Mesendoderm (in vitro differentiated cells): ENCODE data around the gene DNAH8.
"Not testable (repeated sequence)": the region's sequence is repeated elsewhere in the genome, so short reads cannot be mapped to it uniquely, and the experiment has no call there.

Source experiments
- DNase-seq: peaks from one replicate; pipeline ENCODE4 v3.0.0; 2013
- H2AK5ac ChIP-seq: 2 replicates; pipeline ENCODE4 v1.6.1; 2013; ENCODE audit warnings: low read length, inconsistent platforms
- H2BK120ac ChIP-seq: 2 replicates; pipeline ENCODE4 v1.6.1; 2013; ENCODE audit warnings: low read depth, mild to moderate bottlenecking, low read length, moderate library complexity, mixed read lengths
- H2BK15ac ChIP-seq: replicated peaks from 2 replicates; pipeline ENCODE4 v1.6.1; 2013; ENCODE audit warnings: low read depth, mild to moderate bottlenecking, moderate library complexity
- H2BK5ac ChIP-seq: 2 replicates; pipeline ENCODE4 v1.6.1; 2013; ENCODE audit warnings: low read length, inconsistent platforms
- H3K18ac ChIP-seq: 2 replicates; pipeline ENCODE4 v1.6.1; 2013; ENCODE audit warnings: mild to moderate bottlenecking, low read length, mixed read lengths
- H3K23ac ChIP-seq: one replicate; pipeline ENCODE4 v1.6.1; 2013; ENCODE audit warnings: low read length
- H3K27ac ChIP-seq: 2 replicates; pipeline ENCODE4 v1.5.1; 2013; ENCODE audit warnings: low read depth, mild to moderate bottlenecking, inconsistent platforms, low read length, moderate library complexity
- H3K27me3 ChIP-seq: 2 replicates; pipeline ENCODE4 v1.6.1; 2013; ENCODE audit warnings: low read length, control low read depth, mild to moderate bottlenecking, inconsistent platforms; ENCODE audit not compliant: insufficient read depth, poor library complexity
- H3K36me3 ChIP-seq: 2 replicates; pipeline ENCODE4 v1.6.1; 2013; ENCODE audit warnings: low read length, inconsistent platforms; ENCODE audit not compliant: control insufficient read depth, insufficient read depth
- H3K4ac ChIP-seq: one replicate; pipeline ENCODE4 v1.6.1; 2013; ENCODE audit warnings: low read depth, mild to moderate bottlenecking, low read length, moderate library complexity
- H3K4me1 ChIP-seq: 2 replicates; pipeline ENCODE4 v1.6.1; 2013; ENCODE audit warnings: low read depth, low read length, inconsistent platforms; ENCODE audit not compliant: control insufficient read depth
- H3K4me2 ChIP-seq: 2 replicates; pipeline ENCODE4 v1.6.1; 2013; ENCODE audit warnings: low read length
- H3K4me3 ChIP-seq: 2 replicates; pipeline ENCODE4 v1.5.1; 2013; ENCODE audit warnings: mild to moderate bottlenecking, low read length
- H3K56ac ChIP-seq: one replicate; pipeline ENCODE4 v1.6.1; 2013; ENCODE audit warnings: low read length
- H3K79me1 ChIP-seq: 2 replicates; pipeline ENCODE4 v1.6.1; 2013; ENCODE audit warnings: low read length, inconsistent platforms
- H3K79me2 ChIP-seq: 2 replicates; pipeline ENCODE4 v1.6.1; 2013; ENCODE audit warnings: mild to moderate bottlenecking, low read length; ENCODE audit not compliant: control insufficient read depth, insufficient read depth
- H3K9ac ChIP-seq: 2 replicates; pipeline ENCODE4 v1.6.1; 2013; ENCODE audit warnings: low read length, inconsistent platforms
- H4K5ac ChIP-seq: one replicate; pipeline ENCODE4 v1.6.1; 2013; ENCODE audit warnings: low read length
- H4K8ac ChIP-seq: one replicate; pipeline ENCODE4 v1.6.1; 2013; ENCODE audit warnings: low read depth, mild to moderate bottlenecking, control low read depth, low read length, moderate library complexity
- WGBS: extraction: QIAGEN DNeasy Blood & Tissue Kit; methylation state at CpG from one replicate; pipeline ENCODE4 v1.1.7; 2013; ENCODE audit warnings: low lambda C conversion rate, missing lambda C conversion rate; ENCODE audit not compliant: insufficient coverage; ENCODE audit errors: extremely low coverage; 5-methylcytosine and 5-hydroxymethylcytosine counted together

Gene DNAH8

GRCh38 chr6:38921540-38921939 lies 206.4 kb downstream of the DNAH8 start:
- H3K36me3 ChIP-seq, H3K4me2 ChIP-seq, H4K8ac ChIP-seq, H2BK15ac ChIP-seq, H3K79me2 ChIP-seq, H3K23ac ChIP-seq, H2AK5ac ChIP-seq, H3K4me3 ChIP-seq, H4K5ac ChIP-seq, H3K79me1 ChIP-seq, H3K4me1 ChIP-seq, H3K27me3 ChIP-seq: not testable (repeated sequence)
- H3K9ac ChIP-seq = peak overlapping the region; percentile 6
- peak overlapping the region; percentile 47 for H2BK5ac ChIP-seq
- DNase-seq = peak; percentile 66
- peak overlapping the region; percentile 99 for H3K4ac ChIP-seq
- peak overlapping the region; percentile 73 for H3K56ac ChIP-seq
- no CpG with 5 or more reads among the region's 8 CpGs for WGBS
- peak overlapping the region; percentile 78 for H3K27ac ChIP-seq
- H2BK120ac ChIP-seq = peak overlapping the region; percentile 94
- H3K18ac ChIP-seq = peak overlapping the region; percentile 13

GRCh38 chr6:38924791-38925509 lies 209.8 kb downstream of the DNAH8 start:
- Histone ChIP-seq H3K4ac (no peak overlapping the region), H3K4me1 (peaks cover 3% of the 10 kb centered on the region), H3K23ac (no peak overlapping the region), H4K8ac (no peak overlapping the region), H3K18ac (no peak overlapping the region), H2AK5ac (no peak overlapping the region), H2BK15ac (no peak overlapping the region), H3K79me2 (no peaks in the 10 kb centered on the region), H3K9ac (no peak overlapping the region), H3K4me3 (no peak overlapping the region), H3K36me3 (no peaks in the 10 kb centered on the region), H2BK5ac (no peak overlapping the region), H2BK120ac (peak overlapping the region; percentile 97), H3K56ac (no peak overlapping the region), H4K5ac (no peak overlapping the region), H3K27ac (no peak overlapping the region), H3K27me3 (no peaks in the 10 kb centered on the region), H3K79me1 (no peaks in the 10 kb centered on the region), H3K4me2 (no peak overlapping the region)
- WGBS = no CpG with 5 or more reads among the region's 7 CpGs
- DNase-seq = no peak

- no peak overlapping the region for H4K5ac ChIP-seq
- no peak overlapping the region for H2BK5ac ChIP-seq
Observed at GRCh38 chr6:38929560-38929959, 214.4 kb downstream of the DNAH8 start.

GRCh38 chr6:38933426-38933825 lies 218.3 kb downstream of the DNAH8 start:
- Histone ChIP-seq H3K79me1 (no peaks in the 10 kb centered on the region), H2BK15ac (no peak overlapping the region), H3K18ac (no peak overlapping the region), H3K4me2 (no peak overlapping the region), H3K36me3 (no peaks in the 10 kb centered on the region), H3K4ac (no peak overlapping the region), H3K27ac (no peak overlapping the region), H3K27me3 (no peaks in the 10 kb centered on the region), H2AK5ac (no peak overlapping the region), H4K5ac (no peak overlapping the region), H3K4me3 (no peak overlapping the region), H3K79me2 (no peaks in the 10 kb centered on the region), H3K9ac (no peak overlapping the region), H2BK120ac (no peak overlapping the region), H2BK5ac (no peak overlapping the region), H3K56ac (no peak overlapping the region), H3K4me1 (no peaks in the 10 kb centered on the region), H3K23ac (no peak overlapping the region), H4K8ac (no peak overlapping the region)
- DNase-seq = no peak
- WGBS = no CpG with 5 or more reads among the region's 3 CpGs

More at GRCh38 chr6:38929560-38929959, 214.4 kb downstream of the DNAH8 start:
- Histone ChIP-seq H3K79me1 (no peaks in the 10 kb centered on the region), H3K27ac (no peak overlapping the region), H4K8ac (no peak overlapping the region), H3K4me1 (no peaks in the 10 kb centered on the region), H3K4ac (no peak overlapping the region), H3K27me3 (no peaks in the 10 kb centered on the region), H3K9ac (no peak overlapping the region), H2BK15ac (peak overlapping the region; percentile 98), H2AK5ac (no peak overlapping the region), H3K79me2 (no peaks in the 10 kb centered on the region), H3K36me3 (no peaks in the 10 kb centered on the region), H3K56ac (no peak overlapping the region), H3K4me2 (no peak overlapping the region), H3K23ac (no peak overlapping the region), H3K18ac (peak overlapping the region; percentile 60), H2BK120ac (no peak overlapping the region), H3K4me3 (no peak overlapping the region)
- WGBS = no CpG with 5 or more reads among the region's 5 CpGs
- no peak for DNase-seq

- Histone ChIP-seq H2BK5ac (no peak overlapping the region), H3K4me1 (no peaks in the 10 kb centered on the region), H4K5ac (no peak overlapping the region), H3K56ac (no peak overlapping the region), H3K4me2 (no peak overlapping the region), H3K4me3 (no peak overlapping the region), H3K79me2 (no peaks in the 10 kb centered on the region), H3K79me1 (no peaks in the 10 kb centered on the region), H3K27me3 (no peaks in the 10 kb centered on the region), H3K36me3 (no peaks in the 10 kb centered on the region), H4K8ac (no peak overlapping the region), H3K23ac (no peak overlapping the region), H2AK5ac (no peak overlapping the region), H2BK15ac (no peak overlapping the region), H3K27ac (no peak overlapping the region), H2BK120ac (no peak overlapping the region), H3K9ac (no peak overlapping the region), H3K18ac (peak overlapping the region; percentile 39), H3K4ac (no peak overlapping the region)
- WGBS = no CpG with 5 or more reads among the region's 1 CpG
- no peak for DNase-seq
Observed at GRCh38 chr6:38935051-38935450, 219.9 kb downstream of the DNAH8 start.
